NCI-H748 treated with DMSO at 0.1 percent for 48 hours (cell line): ENCODE results near the gene REG1B.

Experiments
- DNase-seq: peaks from one replicate; lab custom pipeline; 2025; lab: John Stamatoyannopoulos, UW

Gene REG1B

DNA sequence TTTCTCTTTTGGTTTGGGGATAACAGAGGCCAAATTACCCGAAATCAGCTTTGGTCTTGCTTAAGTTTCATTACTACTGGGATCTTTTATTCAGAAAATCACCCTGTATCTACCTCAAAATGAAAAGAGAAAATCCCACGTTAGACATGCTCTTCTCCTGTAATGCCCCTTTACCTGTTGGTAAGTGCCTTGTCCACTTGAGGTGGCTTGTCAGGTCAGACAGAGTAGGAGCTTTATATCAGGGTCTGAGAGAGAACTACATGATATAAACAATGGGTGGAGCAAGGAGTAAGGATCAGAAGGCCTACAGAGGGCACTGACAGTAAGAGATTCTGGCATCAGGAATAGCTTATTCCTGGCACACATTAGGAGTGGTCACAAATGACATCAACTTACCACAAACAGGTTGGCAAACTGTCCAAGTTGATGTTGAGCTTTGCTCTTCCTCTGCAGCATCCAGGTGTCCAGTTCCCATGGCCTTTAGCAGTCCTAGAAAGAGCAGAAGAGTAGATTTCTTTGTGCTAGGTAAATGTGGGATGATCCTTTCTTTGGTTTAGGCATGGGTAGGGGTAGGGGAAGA, at the start of gene REG1B:
REG1B (minus strand) TSS at position 209 of the 580 bp plus-strand sequence. CDS start 381 bp downstream, outside the sequence.
- no peak for DNase-seq

- DNase-seq: no peak
Observed at GRCh38 chr2:79131687-79132086, 43.9 kb upstream of the REG1B start.

DNA sequence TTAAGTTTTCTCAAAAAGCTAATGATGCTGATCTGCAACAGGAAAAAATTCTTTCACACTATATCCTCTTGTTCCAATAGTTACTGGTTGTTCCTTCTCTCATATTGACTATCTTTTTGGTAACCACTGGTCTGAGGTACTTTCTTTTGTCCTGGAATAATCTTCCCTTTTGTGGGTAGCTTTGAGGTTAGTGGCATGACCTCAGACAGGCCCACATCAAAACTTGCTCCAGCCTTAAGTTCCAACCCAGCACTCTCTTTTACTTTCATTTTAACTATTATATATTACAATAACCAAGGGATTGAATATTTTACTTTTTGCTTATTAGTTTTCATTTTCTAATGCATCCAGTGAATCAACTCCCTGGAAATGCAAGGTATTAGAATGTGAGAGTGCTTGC, 42.0 kb upstream of the REG1B start:
- no peak for DNase-seq

DNA sequence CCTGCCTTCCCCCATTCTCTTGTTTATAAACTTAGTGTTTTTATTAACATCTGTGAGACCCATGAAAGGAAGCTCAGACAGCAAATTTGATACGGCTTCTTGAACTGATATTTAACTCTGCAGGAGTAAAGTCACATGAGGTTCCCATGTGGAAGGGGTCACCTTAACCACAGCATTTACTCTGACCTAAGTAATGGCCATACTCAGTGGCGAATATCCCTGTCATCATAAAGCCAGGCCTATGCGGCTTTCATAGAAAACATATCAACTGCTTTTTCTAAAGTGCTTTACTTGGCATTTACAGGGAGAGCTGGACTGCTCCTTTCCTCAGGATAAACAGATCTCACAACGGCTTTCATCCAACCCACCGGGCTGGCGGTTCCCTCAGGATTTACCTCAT, 41.5 kb upstream of the REG1B start:
- DNase-seq: no peak

- DNase-seq: no peak
Observed at GRCh38 chr2:79128406-79128805, 40.6 kb upstream of the REG1B start.

GRCh38 chr2:79125721-79125985, 37.9 kb upstream of the REG1B start:
- DNase-seq: no peak

DNA sequence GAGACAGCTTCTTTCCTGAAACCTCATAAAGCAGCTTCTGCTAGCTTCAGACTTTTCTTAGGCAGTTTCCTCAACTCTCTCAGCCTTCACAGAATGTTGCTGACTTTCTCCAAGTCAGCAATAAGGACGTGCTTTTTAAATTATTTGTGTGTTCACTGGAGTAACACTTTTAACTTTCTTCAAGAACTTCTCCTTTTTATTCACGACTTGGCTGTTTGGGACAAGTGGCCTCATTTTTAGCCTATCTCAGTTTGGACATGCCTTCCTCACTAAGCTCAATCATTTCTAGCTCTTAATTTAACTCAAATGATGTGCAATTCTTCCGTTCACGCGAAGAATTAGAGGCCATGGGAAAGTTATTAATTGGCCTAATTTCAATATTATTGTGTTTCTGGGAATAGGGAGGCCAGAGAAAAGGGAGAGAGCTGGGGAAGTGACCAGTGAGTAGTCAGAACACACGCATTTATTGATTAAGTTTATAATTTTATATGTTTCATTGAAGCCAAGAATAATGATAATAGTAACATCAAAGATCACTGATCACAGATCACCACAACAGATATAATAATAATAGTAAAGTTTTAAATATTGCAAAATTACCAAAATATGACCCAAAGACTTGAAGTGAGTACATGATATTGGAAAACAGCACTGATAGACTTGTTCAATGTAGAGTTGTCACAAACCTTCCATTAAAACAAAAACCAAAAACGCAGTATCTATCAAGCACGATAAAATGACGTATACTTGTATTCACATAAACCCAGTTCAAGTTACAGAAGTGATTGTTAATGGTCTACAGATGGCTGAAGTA, 37.3 kb upstream of the REG1B start:
- no peak for DNase-seq

- DNase-seq: no peak
Observed at GRCh38 chr2:79122676-79123075, 34.9 kb upstream of the REG1B start.

DNA sequence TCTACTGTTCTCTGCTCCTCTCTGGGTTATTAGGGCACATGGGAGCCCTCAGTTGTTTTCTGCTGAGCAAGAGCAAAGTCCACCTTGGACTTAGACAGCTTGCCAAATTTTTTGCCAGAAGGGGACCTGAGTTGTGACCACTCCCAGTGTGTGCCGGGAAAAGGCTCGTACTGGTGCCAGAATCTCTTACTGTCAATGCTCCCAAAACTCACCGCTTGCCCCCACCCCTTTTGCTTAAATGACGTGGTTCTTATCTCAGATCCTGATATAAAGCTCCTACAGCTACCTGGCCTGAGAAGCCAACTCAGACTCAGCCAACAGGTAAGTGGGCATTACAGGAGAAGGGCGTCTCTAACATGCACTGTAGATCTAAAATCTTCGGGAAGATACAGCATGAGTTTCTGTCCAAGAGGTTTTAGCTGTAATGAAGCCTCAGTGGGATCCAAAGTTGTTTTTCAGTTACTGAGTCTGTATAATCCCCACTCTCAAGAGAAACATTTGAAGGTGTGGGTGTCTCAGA, 32.5 kb upstream of the REG1B start, which contains the start of gene REG1A:
REG1A (plus strand) TSS at position 295 of the 520 bp plus-strand sequence. CDS start 374 bp downstream, outside the sequence.
- no peak for DNase-seq

DNA sequence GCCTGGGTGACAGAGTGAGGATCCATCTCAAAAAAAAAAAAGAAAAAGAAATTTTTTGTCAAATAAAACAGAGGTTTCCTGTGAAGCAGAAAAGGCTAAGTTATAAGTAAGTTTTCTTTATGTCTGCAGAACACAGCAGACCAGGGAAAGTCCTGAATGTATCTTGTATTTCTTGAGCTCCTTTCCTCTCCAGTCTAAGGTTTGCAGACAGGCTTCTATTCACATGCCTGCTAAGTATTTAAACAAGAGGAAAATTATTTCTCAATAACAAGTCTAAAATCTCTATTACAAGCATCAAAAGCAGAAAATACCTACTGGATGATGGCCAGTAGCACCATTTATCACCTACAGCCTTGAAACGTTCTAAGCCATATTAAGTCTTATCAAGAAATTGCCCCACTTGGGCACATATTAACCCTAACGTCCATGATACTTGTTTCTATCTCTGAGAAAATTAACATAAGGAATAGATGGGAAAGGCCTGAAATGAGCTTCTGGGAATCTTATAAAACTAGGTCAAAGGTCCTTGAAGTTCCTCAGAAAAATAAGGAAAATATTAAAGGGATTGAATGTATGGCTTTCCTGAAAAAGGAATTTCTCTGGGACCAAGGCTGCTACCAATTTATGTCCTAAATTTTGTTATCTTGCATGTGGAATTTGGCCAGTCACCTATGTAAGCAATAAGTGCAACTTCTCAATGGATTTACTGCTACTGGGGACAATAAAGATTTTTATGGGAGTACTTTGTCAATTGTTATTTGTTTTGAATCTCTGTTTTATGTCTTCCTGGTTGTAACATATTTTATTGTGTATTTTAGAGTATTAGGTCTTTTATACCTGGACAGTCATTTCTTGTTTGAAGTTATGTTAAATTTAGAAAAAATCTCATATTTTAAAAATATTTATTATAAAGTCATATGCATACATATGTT, 29.5 kb upstream of the REG1B start:
- DNase-seq: no peak

GRCh38 chr2:79114797-79115494, 27.2 kb upstream of the REG1B start:
- no peak for DNase-seq

GRCh38 chr2:79112269-79112668, 24.5 kb upstream of the REG1B start:
- DNase-seq: no peak

DNA sequence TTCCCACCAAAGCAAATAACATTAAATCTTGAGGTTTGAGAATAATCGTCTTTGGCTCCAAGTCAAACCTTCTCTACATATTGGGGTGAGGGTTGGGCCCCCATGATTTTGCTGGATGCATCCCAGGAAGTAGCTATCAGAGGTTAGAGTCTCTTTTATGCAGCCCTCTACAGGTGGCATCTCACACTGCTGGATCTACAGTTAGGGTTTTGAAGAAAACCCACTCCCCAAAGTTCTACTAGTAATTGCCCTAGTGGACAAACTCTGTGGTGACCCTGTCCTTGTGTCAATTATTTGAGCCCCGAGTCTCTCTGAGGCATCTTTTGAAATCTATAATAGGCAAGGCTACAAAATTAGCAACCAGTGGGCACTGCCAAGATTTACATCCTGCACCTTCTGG, 17.5 kb upstream of the REG1B start:
- DNase-seq: no peak

DNA sequence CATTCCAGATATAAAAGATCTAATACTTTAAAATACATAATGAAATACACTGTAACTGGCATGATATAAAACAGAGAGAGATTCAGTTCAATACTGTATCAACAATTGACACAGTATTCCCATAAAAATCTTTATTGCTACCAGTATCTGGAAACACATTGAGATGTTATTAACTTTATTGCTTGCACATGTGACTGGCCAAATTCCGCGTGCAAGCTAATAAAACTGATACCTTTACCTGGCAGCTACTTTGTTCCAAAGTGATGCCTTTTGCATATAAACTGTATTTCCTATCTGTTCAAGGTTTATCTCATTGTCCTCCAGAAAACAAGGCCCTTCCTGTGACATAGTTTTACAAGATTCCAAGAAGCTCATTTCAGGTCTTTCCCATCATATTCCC, 15.4 kb upstream of the REG1B start:
- no peak for DNase-seq

DNA sequence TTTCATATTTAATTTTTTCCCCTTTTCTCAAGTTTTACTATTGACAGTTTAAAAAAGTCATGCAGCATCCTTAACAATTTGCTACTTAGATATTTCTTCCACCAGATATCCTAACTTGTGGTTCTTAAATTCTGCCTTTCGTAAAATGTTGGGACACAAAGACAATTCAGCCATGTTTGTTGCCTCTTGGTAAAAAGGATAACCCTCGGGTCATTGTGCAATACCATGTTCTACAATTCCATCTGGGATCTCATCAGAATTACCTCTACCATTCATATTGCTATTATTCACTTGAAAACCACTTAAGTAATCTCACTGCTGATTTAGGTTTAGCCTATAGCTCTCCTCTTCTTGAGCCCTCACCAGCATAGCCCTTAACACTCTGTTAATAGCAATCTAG, 13.2 kb upstream of the REG1B start:
- no peak for DNase-seq

GRCh38 chr2:79100285-79100684, 12.5 kb upstream of the REG1B start:
- no peak for DNase-seq

DNA sequence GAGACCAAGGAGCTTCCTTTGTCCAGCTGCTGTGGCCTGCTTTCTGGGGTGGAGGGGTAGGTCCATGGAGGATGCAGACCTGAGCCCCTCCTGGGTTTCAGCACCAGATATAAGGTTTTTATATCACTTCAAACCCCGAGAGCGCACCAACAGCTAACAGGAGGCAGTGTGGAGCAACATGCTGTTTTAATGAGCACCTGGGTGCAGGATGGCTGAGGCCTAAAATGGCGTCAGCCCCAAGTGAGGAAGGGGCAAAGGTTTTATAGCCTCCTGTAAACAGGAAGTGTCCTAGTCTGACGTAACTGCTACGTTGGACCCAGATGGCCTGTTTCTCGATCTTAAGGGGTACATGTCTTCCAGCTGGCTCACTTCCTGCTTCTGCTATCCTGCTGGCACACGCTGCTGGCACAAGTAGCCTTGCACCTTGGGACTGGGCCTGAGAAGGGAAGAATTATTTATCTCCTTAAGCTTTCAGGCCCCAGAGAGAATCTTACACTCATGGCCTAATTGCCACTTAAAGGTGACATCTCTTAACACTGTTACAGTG, 11.4 kb upstream of the REG1B start:
- no peak for DNase-seq

DNA sequence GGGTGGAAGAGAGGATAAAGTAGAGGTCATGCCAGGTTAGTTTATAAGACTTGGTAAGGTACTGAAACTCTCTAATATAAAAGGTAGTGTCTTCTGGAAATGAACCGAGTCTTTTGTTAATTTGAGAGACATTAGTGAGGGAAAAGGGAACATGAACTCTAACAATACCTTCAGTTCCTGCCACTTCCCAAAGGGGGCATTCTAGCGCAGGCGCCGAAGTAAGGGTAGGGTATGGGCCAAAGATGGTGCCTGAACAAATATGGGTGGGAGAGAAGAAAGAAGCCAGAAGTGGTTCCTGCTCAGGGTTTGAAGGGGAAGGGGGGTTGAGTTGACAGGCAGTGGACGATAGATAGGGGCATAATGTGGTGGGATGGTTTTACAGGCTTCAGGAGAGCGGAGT, 10.1 kb upstream of the REG1B start:
- DNase-seq: no peak

- DNase-seq: no peak
Observed at GRCh38 chr2:79090693-79091092, 2.9 kb upstream of the REG1B start.

- DNase-seq: no peak
Observed at GRCh38 chr2:79086255-79086654, 1.5 kb downstream of the REG1B start.

DNA sequence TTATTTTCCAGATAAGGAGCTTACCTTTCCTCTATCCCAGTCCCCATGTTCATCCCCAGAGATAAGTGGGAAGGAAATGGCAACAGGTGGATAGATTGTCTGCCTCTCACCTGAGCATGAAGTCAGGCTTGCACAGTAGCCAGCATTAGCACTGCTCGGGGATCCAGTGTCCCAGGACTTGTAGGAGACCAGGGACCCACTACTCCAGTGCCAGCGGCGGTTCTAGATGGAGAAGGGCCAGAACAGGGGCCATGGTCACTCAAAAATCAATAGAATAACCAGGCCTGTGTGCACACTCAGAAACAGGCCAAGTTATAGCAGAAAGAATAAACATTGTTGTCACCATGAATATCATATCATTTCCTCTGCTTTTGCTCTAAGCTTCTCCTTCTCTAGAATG, 2.4 kb downstream of the REG1B start:
- no peak for DNase-seq
